B cell (primary cell): ENCODE results near the gene HBS1L.

Experiments used
- CTCF ChIP-seq: fragments of 200-600 bp; IDR thresholded peaks from one replicate; pipeline ENCODE4 v1.8.0; 2022; ENCODE audit warnings: antibody characterized with exemption, mild to moderate bottlenecking
- EZH2 ChIP-seq: IDR thresholded peaks from 2 replicates; pipeline ENCODE4 v1.6.1; 2012; ENCODE audit warnings: borderline replicate concordance, low read depth, mild to moderate bottlenecking, moderate library complexity, low read length; ENCODE audit not compliant: insufficient read depth, poor library complexity, severe bottlenecking

GRCh38 chr6:135086414-135086764 is 31.8 kb upstream of the HBS1L start:
- TF ChIP-seq CTCF (no peak), EZH2 (no peak)
